Neutrophil (primary cell): Measurements from ENCODE around the gene CHRDL2.

ENCODE experiments used
- H3K27ac ChIP-seq: fragments of 200-600 bp; sonication (generic); 2 replicates; pipeline ENCODE4 v1.5.1; 2016; ENCODE audit warnings: mild to moderate bottlenecking, moderate library complexity
- H3K27me3 ChIP-seq: fragments of 200-600 bp; sonication (generic); 2 replicates; pipeline ENCODE4 v1.6.0; 2016; ENCODE audit warnings: mild to moderate bottlenecking
- H3K36me3 ChIP-seq: fragments of 200-600 bp; sonication (generic); 2 replicates; pipeline ENCODE4 v1.5.1; 2017
- H3K4me1 ChIP-seq, 2 experiments: fragments of 200-600 bp in 1 of 2; sonication (generic) in 1 of 2; 1 replicate in 1 of 2; 2 replicates in 1 of 2; pipeline versions ENCODE4 v1.5.1 to v1.6.1; 2013 to 2016; ENCODE audit warnings: low read depth in 1 of 2, low read length in 1 of 2, mild to moderate bottlenecking in 1 of 2, moderate library complexity in 1 of 2; ENCODE audit not compliant: control insufficient read depth in 1 of 2, insufficient read depth in 1 of 2
- H3K4me3 ChIP-seq, 2 experiments: fragments of 200-600 bp in 1 of 2; sonication (generic) in 1 of 2; 1 replicate in 1 of 2; 2 replicates in 1 of 2; pipeline ENCODE4 v1.5.1; 2013 to 2016; ENCODE audit warnings: low read depth in 1 of 2, low read length in 1 of 2, mild to moderate bottlenecking in 1 of 2, moderate library complexity in 1 of 2
- H3K9me3 ChIP-seq: fragments of 200-600 bp; sonication (generic); 2 replicates; pipeline ENCODE4 v1.5.1; 2016
- CTCF ChIP-seq: fragments of 200-600 bp; sonication (generic); IDR thresholded peaks from 2 replicates; pipeline ENCODE4 v1.5.1; 2016; ENCODE audit warnings: antibody characterized with exemption

The CHRDL2 gene

DNA sequence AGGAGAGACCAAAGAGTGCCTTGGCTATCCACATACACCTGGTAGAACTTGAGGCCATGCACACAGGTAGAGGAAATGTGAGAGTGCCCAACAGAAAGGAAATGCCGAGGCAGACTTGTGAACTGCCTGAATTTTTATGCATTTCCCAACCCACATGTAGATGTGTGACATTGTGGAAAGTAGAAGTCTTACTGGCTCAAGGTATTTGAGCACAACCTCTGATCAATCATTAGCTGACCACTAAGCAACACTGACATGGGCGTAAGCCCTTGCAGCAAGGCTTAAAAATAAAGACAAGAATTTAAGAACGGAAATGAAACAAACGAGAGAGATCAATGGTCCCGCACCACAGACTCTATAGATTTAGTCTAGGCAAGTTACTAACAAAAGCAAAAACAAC is 76.2 kb downstream of the CHRDL2 start:
- TF ChIP-seq CTCF = no peak
- no peaks in the 10 kb centered on the region for H3K27me3 ChIP-seq
- no peaks in the 10 kb centered on the region for H3K9me3 ChIP-seq
- no peak overlapping the region for H3K27ac ChIP-seq
- H3K4me3 ChIP-seq = no peak overlapping the region
- H3K4me1 ChIP-seq = no peaks in the 10 kb centered on the region
- peaks cover 15% of the 10 kb centered on the region for H3K36me3 ChIP-seq

- peaks cover 23% of the 10 kb centered on the region for H3K36me3 ChIP-seq
- no peak overlapping the region for H3K4me3 ChIP-seq
- no peaks in the 10 kb centered on the region for H3K4me1 ChIP-seq
- H3K9me3 ChIP-seq = no peaks in the 10 kb centered on the region
- no peak overlapping the region for H3K27ac ChIP-seq
- TF ChIP-seq CTCF = no peak
- no peaks in the 10 kb centered on the region for H3K27me3 ChIP-seq
Observed at GRCh38 chr11:74650498-74650897, 80.7 kb downstream of the CHRDL2 start.

DNA sequence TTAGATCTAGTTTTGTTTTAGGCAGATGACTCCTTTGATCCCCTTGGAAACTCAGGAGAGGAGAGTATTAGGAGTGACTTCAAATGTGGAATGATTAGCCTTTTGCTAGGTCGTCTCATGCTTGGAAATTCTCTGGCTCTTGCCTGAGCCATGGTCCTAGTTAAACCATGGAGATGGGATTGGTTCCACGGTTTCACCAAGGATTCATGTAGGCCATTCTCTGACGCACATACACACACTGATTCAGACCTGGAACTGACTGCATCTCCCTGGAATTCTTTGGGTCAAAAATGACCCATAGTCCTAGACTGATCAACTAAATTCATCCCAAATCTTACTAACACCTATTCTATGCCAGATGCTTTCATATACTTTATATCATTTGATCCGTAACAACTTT is 82.3 kb downstream of the CHRDL2 start:
- Histone ChIP-seq H3K9me3 (no peaks in the 10 kb centered on the region), H3K27ac (no peak overlapping the region), H3K4me3 (no peak overlapping the region), H3K27me3 (no peaks in the 10 kb centered on the region), H3K4me1 (no peaks in the 10 kb centered on the region), H3K36me3 (peaks cover 23% of the 10 kb centered on the region)
- no peak for TF ChIP-seq CTCF

- no peaks in the 10 kb centered on the region for H3K9me3 ChIP-seq
- TF ChIP-seq CTCF = no peak
- H3K27me3 ChIP-seq = no peaks in the 10 kb centered on the region
- H3K36me3 ChIP-seq = peaks cover 20% of the 10 kb centered on the region
- no peak overlapping the region for H3K4me3 ChIP-seq
- no peak overlapping the region for H3K27ac ChIP-seq
- H3K4me1 ChIP-seq = no peaks in the 10 kb centered on the region
Observed at GRCh38 chr11:74647831-74648230, 83.4 kb downstream of the CHRDL2 start.

- Histone ChIP-seq H3K36me3 (peaks cover 16% of the 10 kb centered on the region), H3K4me1 (no peaks in the 10 kb centered on the region), H3K9me3 (no peaks in the 10 kb centered on the region), H3K4me3 (no peak overlapping the region), H3K27ac (no peak overlapping the region), H3K27me3 (no peaks in the 10 kb centered on the region)
- TF ChIP-seq CTCF = no peak
Observed at GRCh38 chr11:74647404-74647803, 83.8 kb downstream of the CHRDL2 start.

DNA sequence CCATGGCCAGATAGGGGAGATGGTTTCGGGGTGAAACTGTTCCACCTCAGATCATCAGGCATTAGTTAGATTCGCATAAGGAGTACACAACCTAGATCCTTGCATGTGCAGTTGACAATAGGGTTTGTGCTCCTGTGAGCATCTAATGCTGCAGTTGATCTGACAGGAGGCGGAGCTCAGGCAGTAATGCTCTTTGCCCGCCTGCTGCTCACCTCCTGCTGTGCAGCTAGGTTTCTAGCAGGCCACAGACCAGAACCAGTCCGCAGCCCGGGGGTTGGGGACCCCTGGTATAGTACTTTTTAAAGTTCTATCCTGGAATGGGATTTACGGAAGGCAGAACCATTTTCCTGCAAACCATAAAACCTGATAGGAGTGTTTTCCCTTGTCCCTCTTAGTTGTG is 84.3 kb downstream of the CHRDL2 start:
- Histone ChIP-seq H3K4me3 (no peak overlapping the region), H3K9me3 (no peaks in the 10 kb centered on the region), H3K27ac (no peak overlapping the region), H3K36me3 (peaks cover 18% of the 10 kb centered on the region), H3K4me1 (no peaks in the 10 kb centered on the region), H3K27me3 (no peaks in the 10 kb centered on the region)
- no peak for TF ChIP-seq CTCF
